ENCODE measurements around the gene CACNG4.

Gene CACNG4

DNA sequence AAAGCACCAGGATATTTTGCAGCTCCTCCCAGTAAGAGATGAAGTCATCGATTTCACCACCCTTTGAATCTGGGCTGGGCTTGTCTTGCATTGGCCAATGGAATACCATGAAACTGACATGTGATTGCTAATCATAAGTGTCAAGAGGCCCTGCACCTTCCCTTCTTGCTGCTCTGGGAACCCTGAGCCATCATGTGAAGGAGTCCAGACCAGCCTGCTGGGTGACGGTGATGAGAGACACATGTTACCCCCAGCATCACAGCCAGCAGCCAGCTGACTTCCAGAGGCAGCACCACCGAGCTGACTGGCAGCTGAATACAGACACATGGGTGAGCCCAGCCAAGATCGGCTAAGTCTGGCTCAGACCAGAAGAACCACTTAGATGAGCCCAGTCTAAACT is 43.6 kb upstream of the CACNG4 start:
- ChIA-PET CTCF (interaction anchor here (1.3 to 1.6 kb wide), 3 partner anchors 10 to 237 kb away, joined by 4 to 5 read pairs (median 4); no protein-coding TSS in a partner anchor), POLR2A (no interaction called here)
- TF ChIP-seq, protein P1, sequence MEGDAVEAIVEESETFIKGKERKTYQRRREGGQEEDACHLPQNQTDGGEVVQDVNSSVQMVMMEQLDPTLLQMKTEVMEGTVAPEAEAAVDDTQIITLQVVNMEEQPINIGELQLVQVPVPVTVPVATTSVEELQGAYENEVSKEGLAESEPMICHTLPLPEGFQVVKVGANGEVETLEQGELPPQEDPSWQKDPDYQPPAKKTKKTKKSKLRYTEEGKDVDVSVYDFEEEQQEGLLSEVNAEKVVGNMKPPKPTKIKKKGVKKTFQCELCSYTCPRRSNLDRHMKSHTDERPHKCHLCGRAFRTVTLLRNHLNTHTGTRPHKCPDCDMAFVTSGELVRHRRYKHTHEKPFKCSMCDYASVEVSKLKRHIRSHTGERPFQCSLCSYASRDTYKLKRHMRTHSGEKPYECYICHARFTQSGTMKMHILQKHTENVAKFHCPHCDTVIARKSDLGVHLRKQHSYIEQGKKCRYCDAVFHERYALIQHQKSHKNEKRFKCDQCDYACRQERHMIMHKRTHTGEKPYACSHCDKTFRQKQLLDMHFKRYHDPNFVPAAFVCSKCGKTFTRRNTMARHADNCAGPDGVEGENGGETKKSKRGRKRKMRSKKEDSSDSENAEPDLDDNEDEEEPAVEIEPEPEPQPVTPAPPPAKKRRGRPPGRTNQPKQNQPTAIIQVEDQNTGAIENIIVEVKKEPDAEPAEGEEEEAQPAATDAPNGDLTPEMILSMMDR (IDR thresholded peaks at IDR 0.05; ENCODE audit: insufficient read depth, low read length, missing control alignments): no peak
- H3K4me3 ChIP-seq (ENCODE audit: low read depth, low read length): no peak overlapping the region
- no peak for DNase-seq (ENCODE audit: low read depth, low spot score)

DNA sequence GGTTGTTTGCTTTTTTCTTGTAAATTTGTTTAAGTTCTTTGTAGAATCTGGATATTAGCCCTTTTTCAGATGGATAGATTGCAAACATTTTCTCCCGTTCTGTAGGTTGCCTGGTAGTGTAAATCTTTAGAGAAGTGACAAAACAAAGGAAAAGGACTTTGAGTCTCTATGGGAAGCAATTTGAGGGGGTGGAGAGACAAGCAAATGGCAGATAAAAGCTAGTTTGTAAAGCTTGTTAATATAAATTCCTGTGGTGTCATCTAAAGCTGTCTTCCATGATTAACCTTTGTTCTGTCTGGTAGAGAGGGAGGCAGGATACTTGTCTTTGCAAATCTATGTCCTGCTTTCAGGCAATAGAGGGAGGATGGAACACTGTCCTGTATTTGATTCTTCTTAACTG is 40.6 kb upstream of the CACNG4 start:
- POLR2A ChIA-PET: no interaction called here
- H3K4me3 ChIP-seq (ENCODE audit: low read depth, low read length): no peak overlapping the region
- CTCF ChIA-PET: no interaction called here
- TF ChIP-seq, protein P1 (IDR thresholded peaks at IDR 0.05; ENCODE audit: insufficient read depth, low read length, missing control alignments): no peak
- DNase-seq (ENCODE audit: low read depth, low spot score): no peak

DNA sequence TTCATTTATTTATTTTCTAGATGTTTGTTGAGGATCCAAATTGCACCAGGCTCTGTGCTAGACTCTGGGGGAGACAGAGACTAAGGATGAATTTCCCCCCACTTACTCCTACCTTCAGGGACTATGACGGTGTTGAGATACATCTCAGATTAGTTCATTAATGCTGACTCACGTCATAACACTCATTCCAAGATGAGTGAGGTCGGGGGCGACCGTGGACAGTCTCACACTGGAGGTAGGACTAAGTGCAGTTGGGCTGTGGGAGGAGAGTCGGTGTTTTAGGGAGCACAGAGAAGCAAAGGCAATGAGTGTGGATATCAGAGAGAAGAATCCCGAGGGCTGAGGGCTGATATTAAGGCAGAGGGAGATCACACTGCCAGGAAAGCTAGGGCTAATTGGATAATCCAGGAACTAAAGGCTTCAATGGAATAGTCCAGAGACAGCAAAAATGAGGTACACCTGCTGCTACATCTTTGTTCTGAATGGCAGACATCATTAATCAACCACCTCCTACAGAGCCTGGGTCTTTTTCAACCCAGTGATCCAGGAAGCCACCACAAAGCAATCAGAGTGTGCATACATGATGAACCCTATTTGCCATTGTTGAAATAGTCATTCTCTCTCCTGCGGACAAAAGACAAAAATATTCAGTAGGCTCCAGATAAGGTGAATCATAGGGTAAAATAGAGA is 38.6 kb upstream of the CACNG4 start:
- CTCF ChIA-PET: interaction anchor here (1.0 to 1.6 kb wide), 2 partner anchors 11 to 74 kb away, joined by 3 to 11 read pairs; no protein-coding TSS in a partner anchor
- H3K4me3 ChIP-seq (ENCODE audit: low read depth, low read length): no peak overlapping the region

DNA sequence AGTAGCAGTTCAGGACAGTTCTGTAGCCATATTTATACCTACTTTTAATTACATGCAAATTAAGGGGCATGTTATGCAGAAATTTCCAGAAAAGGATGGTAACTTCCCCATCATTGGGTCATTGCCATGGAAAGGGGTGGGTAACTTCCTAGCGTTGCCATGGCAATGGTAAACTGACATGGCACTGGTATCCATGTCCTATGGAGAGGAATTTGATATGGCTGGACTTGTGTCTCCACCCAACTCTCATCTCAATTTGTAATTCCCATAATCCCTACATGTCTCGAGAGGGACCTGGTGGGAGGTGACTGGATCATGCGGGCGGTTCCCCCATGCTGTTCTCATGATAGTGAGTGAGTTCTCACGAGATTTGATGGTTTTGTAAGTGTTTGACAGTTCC is 35.6 kb upstream of the CACNG4 start:
- H3K4me3 ChIP-seq (ENCODE audit: low read depth, low read length): no peak overlapping the region
- POLR2A ChIA-PET: no interaction called here
- no peak for DNase-seq (ENCODE audit: low read depth, low spot score)
- CTCF ChIA-PET: no interaction called here
- TF ChIP-seq, protein P1 (IDR thresholded peaks at IDR 0.05; ENCODE audit: insufficient read depth, low read length, missing control alignments): no peak

More for the DNA sequence above, 38.6 kb upstream of the CACNG4 start:
- no peak for DNase-seq (ENCODE audit: low read depth, low spot score)
- TF ChIP-seq, protein P1 (IDR thresholded peaks at IDR 0.05; ENCODE audit: insufficient read depth, low read length, missing control alignments): no peak
- POLR2A ChIA-PET: no interaction called here

DNA sequence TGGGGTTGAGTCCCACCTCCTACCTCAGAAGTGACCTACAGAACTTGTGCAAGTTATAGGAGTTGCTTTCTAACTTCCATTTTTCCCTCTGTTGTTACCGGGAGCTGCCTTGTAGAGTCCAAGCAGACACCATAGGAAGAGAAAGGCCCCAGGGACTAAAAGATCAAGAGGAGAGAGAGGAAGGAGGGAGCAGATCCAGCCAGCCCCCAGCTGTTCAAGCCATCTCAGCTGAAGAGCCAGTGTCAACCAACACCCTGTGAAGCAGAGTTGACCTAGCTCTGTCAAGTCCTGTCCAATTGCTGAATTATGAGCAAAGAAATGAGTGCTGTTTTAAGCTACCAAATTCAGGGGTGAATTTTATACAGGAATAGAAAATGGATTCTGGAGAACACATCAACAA is 34.9 kb upstream of the CACNG4 start:
- no peak for DNase-seq (ENCODE audit: low read depth, low spot score)
- CTCF ChIA-PET: interaction anchor here (1.3 kb wide), 1 partner anchor 228 kb away, joined by 4 read pairs; no protein-coding TSS in a partner anchor
- POLR2A ChIA-PET: no interaction called here
- TF ChIP-seq, protein P1 (IDR thresholded peaks at IDR 0.05; ENCODE audit: insufficient read depth, low read length, missing control alignments): no peak
- no peak overlapping the region for H3K4me3 ChIP-seq (ENCODE audit: low read depth, low read length)

DNA sequence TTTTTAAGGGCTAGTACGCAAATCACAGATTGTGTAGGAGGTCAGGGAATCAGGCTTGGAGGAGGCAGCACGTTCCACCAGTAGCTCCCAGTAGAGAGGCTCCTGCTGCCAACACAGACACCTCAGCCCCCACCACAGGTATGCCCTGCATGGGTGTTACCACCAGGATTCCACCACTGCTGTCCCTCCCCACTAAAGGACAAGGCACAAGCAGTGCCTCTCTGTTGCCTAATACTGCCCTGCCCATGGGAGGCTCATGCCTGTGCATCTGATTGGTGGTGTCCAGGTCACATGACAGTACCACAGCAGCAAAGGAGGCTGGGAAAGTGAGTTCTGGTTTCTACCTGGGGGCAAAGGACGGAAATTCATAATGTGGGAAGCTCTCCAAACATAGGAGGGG is 33.6 kb upstream of the CACNG4 start:
- H3K4me3 ChIP-seq (ENCODE audit: low read depth, low read length): no peak overlapping the region
- ChIA-PET CTCF (interaction anchor here (1.4 kb wide), 2 partner anchors 9 to 31 kb away, joined by 4 read pairs; no protein-coding TSS in a partner anchor), POLR2A (no interaction called here)
- TF ChIP-seq, protein P1 (IDR thresholded peaks at IDR 0.05; ENCODE audit: insufficient read depth, low read length, missing control alignments): no peak
- no peak for DNase-seq (ENCODE audit: low read depth, low spot score)
